HG03039 (cell line): ENCODE results near the gene SV2B.
"Not testable (repeated sequence)": the region's sequence is repeated elsewhere in the genome, so short reads cannot be mapped to it uniquely, and the experiment has no call there.

Experiments used
- ATAC-seq: cut with Tn5 transposase; IDR thresholded peaks from one replicate; pipeline ENCODE4 v1.9.1; 2021; ENCODE audit warnings: mild to moderate bottlenecking, moderate library complexity; ENCODE audit not compliant: unreplicated experiment

The SV2B gene

DNA sequence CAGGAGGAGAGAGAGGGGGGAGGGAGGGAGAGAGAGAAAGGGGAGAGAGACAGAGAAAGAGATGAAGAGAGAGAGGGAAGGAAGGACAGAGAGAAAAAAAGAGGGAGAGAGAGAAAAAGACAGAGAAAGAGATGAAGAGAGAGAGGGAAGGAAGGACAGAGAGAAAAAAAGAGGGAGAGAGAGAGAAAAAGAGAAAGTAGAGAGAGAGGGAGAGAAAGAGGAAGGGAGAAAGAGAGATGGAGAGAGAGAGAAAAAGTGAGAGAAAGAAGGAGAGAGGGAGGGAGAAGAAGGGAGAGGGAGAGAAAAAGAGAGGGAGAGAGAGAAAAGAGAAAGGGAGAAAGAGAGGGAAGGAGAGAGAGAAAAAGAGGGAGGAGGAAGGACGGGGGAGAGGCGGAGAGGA, 204.2 kb downstream of the SV2B start:
- ATAC-seq, result no peak

DNA sequence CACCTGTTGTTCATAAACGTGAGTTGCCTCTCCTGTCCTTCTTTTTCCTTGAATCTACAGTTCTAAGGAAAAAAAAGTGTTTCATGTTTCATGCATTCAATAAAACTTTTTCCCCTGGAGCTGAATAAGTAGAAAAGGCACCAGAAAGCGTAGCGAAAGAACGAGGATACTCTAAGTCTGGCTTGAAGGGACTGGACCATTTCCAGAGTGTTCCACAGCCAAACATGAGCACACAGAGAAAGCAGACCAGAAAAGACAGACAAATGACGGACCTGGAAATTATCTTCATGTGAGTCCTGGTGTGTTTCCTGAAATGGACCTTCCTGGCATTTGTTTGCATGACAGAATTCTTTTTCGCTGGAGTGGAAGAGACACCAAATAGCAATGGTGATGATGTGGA, 204.7 kb downstream of the SV2B start:
- no peak for ATAC-seq

DNA sequence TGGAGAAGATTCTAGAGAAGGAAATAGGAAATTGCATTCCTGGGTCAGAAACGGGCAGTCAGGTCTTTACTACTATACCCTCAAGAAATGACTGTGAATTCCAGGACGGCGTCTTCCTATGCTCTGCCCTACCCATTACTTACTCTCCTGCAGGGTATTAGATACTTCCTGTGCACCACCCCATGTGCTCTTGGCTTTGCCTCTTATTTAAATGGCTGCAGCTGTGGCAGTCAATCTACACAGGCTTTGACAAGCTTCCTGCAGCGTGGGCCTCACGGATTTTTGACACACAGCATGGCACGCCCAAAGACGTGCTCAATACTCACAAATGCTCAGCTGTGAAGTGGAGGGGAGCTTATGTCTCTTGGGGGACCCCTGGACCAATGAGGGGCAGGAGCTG, 206.1 kb downstream of the SV2B start:
- ATAC-seq, result no peak

DNA sequence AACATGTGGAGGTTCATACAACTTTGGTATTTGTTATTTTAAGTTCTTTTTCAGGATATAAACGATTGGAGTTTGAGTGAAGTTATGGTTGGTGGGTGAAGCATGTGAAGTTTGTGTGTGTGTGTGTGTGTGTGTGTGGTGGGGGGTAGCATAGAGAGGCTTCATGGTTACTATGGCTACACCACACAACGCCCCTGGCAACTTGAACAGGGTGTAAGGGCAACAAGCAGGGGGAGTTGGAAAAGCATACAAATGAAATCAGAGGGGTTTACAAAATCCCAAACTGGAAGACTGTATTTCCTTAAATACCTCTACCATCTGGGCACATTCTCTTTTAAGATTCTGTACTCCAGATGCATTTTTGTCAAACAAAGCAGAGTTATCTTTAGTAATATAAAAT, 207.5 kb downstream of the SV2B start:
- ATAC-seq, result no peak

DNA sequence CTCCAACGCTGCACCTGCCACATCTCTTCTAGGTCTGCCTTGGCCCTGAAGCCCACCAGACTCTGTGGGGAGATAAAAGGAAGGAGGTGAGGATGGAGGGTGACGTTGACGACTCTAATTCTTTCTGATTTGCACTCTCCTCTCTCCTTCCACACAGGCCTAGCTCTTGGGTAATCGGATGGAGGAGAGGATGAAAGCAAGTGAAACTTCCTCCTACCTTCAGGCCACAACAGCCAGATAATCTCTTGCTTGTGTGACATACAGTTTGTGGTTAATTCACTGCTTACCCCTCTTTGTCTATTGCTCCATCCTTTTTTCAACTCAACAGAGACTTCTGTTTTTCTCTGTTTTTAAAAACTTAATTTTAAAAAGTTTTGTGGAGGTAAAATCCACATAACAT, 208.1 kb downstream of the SV2B start:
- ATAC-seq, result no peak

DNA sequence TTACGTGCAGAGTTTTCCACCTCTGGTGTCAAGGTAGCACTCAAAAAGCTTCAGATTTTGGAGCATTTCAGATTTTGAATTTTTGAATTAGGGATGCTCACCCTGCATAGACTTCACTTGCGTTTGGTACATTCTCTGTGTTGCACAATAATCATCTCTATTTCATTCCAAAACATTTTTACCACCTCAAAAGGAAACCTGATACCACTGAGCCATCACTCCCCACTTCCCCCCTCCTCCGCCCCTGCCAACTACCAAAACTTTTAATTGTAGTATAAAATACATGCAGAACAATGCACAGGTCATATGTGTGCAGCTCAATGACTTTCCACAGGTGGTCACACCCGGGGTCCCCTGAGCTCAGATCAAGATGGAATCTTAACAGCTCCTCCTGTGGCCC, 208.8 kb downstream of the SV2B start:
- no peak for ATAC-seq

DNA sequence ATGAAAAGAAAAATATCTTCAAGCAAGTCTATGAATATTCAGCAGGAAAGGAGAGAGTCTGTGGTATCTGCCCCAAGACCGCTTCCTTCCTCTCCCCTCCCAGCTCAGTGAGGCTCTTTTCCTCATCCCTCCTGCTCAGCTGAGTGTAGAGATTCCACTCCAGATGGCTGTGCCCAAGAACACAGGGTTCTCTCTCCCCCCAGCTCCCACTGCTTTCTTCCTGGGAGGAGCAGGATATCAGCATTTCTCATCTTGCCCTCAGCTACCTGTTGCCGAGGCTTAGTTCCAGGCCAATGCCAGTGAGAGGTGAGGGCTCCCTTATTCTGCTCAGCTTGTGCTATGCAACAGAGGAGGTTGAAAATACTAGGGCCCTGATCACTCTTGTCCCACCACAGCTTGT, 211.9 kb downstream of the SV2B start:
- ATAC-seq, result no peak

DNA sequence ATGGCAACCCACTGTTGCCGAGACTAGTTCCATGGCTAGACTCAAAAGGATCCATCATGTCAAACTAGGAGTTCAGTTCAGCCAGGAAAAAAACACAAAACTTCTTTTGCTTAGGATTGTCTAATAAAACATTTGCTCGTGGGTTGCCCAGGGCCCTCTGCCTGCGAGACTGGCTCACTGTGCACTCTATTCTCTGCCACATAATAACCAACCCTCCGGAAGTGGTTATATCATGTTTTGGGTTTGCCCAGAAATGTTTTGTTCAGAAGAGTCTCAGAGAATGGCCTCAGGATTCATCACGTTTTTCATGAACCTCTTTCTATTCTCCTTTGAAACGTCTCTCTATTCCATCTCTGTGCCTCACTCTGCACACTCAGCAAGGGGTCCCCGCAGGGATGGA, 216.1 kb downstream of the SV2B start:
- ATAC-seq, result no peak

DNA sequence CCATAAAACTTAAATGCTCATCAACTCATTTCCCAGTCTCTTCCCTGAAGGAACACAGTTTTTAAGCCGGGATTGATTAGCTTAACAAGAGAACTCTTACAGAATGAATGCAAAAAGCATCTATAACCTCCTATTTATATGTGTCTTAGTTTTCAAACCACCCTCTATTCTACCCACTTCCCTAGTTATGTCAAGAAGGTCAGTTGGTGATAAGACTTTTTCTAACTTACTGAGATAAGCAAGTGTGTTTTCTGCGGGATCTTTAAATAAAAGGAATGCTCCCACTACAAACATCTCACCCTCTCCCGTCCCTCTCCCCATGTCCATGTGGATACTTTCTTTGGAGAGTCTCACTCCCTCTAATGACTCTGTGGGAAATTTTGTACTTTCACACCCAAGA, 218.5 kb downstream of the SV2B start:
- ATAC-seq, result no peak

DNA sequence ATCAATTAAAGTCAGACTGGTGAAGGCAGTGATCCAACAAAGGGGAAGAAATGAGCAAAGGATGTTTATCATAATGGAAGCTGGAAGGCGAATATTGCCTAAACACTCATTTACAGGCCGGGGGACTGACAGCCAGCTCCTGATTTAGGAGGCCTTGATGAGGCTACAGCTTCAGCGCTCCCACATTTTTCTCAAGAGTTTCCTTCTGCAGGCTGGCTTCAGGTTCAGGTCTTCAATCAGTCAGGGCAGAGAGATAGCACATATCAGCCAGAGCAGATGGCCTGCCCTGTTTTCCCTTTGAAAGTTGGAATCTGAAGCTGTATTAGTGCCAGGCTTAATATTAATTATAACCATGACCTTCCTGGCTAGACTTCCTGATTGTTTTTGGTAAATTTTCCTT, 218.9 kb downstream of the SV2B start:
- ATAC-seq, result no peak

DNA sequence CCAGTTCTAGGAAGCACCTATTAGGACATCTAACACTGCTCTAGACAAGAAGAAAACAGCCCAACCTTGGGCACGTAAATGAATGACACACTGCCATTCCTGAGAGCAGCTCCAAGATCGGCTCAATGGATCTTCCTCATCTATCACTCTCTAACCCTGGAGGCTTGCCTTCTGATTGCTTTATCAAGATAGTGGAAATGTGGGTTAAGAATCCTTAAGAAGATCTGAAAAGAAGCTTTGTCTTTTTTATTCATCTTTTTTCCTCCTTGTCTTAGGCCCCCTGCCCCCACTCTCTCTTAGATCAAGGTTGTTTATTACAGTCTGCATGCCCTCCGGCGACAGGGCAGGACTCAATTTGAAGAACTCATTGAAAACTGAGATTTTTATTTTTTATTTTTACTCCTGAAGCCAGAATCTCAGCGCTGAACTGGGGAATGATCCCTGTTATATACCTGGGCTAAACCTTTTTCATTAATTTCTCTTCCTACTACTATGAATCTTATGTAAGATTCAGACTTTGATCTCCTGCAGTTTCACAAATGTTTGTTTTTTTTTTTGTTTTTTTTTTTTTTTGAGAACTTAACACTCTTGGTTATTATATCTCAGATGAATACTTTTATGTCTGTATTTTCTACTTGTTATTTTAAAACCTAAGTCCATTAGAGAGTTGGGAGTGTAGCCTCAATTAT, 219.5 kb downstream of the SV2B start:
- ATAC-seq, result no peak

DNA sequence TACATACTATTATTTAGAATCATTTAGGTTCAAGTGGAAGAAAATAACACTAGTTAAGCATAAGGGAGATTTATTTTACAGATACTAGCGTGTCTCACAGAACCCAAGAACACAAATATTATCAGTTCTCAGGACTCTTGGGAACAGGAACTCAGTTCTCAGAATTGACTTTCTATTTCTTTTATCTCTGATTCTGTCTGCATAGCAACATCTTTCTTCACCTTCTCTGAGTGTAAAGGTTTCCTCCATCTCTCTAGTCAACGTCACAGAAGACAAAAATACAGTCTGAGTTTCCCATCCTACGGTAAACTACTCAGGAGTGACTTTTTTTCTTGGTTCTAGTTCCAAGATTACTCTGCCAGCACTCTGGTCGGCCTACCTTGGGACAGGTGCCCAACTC, 220.0 kb downstream of the SV2B start:
- ATAC-seq, result no peak

DNA sequence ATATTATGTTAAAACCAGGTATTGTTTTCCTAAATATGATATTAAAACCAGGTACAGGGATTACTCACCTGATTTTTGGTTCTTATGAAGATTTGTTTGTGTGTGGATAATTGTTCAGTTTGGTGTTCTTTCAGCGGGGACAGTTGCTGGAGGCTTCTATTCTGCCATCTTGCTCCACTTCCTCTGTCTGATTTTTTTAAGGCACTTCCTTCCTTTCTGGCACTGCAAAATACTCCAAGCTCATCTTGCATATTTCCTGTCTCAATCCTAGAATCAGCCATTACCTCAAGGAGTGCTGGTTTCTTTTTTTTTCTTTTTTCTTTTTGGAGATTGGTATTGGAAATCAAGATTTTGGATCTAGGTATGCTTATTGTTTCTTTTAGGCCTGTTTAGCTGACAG, 229.9 kb downstream of the SV2B start:
- no peak for ATAC-seq

DNA sequence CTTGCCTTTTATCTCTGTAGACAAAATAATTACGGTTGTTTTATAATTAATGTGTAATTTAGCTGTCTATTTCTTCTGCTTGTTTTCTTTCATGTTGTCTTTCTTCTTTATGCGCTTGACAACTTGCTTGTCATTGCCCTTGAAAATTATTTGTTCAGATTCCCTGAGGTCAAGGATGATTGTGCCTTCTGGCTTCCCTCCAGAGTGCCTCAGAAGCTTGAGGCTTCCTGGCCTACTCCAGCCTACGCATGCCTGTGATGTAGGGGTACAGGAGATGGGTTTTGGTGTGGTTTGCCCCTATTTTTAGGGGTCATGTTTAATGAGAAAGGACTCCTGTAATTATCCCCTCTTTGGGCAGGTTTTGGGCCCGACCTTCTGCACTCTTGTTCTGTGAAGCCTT, 231.5 kb downstream of the SV2B start:
- no peak for ATAC-seq

DNA sequence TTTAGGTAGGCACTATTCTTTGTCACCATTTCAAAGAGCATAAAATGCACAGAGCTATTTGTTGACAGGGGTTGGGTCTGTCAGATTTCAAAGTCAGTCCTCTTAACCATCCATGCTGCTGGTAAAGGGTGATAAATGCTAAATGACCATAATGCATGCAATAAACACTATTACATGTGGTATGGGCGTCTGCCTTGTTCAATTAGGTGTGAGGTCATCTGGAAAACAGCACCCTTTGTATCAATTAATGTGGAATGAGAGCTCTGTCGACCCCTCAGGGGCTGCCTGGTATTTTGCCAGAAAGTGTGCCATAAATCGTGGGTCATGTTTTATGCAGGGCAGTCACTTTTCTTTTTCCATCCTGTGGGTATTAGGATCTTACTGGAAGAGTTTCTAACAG, 235.6 kb downstream of the SV2B start:
- no peak for ATAC-seq

DNA sequence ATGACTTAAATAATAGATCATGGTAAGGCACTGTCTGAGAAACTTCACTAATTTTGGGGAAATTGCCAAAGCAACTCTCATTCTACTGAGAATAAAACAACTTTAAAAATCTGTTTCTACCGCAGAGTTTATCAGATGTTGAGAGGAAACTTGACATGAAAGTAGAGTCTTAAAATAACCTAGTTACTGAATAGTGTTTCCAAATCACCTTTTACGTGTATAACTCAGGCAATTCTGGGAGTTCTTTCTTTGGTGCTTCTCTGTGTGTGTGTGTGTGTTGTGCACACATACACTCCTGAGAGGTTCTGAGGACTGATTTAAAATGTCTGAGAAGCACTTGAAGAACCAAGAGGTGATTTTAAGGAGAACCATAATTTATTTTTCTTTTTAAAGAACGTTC, 236.6 kb downstream of the SV2B start:
- no peak for ATAC-seq

DNA sequence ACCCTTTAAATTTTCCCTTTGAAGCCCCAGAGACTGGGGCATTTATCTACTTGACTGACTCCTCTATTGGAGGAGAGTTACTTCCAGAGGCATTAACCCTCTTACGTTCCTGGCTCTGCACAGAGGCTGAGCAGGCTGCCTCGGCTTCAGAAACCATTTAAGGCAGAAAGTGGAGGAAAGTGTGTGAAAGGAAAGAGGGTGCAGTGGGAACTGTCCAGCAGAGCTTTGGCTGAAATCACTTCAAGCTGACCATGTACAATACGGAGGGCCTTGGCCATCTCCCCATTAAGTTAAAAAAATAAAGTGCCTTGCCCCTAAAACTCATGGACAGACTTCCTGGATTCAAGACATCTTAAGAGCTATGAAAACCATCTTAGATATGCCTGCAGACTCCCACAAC, 238.7 kb downstream of the SV2B start:
- ATAC-seq, result no peak

DNA sequence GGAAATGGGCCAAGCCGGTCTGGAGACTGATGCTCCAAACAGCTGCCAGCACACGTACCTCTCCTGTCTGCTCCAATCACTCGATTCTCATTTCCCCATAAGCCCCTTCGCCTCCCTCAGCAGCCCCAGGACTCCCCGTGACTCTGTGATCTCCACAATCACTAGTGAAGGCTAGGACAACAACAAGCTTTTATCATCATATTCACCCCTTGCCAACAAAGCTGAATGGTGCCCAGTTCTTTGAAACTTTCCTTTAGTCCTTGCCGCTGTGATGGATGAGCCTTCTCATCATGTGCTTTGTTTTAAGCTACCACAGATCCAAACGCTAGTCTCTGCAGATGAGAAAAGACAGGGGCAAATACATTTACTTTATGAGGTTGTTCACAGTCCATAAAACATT, 242.0 kb downstream of the SV2B start:
- no peak for ATAC-seq

DNA sequence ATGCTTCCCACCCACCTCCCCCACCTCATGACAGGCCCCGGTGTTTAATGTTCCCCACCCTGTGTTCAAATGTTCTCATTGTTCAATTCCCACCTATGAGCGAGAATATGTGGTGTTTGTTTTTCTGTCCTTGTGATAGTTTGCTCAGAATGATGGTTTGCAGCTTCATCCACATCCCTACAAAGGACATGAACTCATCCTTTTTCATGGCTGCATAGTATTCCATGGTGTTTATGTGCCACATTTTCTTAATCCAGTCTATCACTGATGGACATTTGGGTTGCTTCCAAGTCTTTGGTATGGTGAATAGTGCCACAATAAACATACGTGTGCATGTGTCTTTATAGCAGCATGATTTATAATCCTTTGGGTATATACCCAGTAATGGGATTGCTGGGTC, 244.9 kb downstream of the SV2B start:
- not testable (repeated sequence) for ATAC-seq

DNA sequence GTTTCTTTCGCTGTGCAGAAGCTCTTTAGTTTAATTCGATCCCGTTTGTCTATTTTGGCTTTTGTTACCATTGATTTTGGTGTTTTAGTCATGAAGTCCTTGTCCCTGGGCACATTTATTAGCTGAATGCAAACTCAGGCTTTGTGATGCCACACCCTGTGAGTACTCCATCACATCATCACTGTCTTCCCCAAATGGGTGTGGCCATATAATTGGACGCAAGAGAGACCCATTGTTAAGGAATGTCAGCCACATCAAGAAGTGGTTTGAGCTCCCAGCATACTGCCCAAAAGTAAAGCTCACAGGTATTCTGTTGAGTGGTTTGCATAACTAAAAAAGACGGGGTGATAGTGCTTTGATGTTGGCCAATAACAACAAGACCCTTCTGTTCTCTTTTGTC, 245.7 kb downstream of the SV2B start:
- no peak for ATAC-seq

DNA sequence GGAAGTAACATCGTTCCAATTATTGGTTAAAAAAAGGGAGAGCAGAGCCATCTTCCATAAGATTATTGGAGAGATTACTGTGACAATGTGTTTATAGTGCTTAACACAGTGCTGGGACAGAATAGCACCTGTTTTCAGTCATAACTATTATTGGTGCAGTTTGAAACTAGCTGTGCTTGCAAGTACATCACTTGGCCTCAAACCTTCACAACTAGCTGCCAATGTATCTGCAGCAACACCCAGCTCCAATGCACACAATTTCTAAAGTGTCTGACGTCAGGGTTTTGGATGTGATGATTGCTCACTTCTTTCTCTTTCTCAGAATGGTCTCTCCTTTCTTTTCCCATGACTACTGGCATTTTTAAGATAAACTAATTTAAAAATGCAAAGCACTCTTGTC, 246.2 kb downstream of the SV2B start:
- ATAC-seq, result no peak

DNA sequence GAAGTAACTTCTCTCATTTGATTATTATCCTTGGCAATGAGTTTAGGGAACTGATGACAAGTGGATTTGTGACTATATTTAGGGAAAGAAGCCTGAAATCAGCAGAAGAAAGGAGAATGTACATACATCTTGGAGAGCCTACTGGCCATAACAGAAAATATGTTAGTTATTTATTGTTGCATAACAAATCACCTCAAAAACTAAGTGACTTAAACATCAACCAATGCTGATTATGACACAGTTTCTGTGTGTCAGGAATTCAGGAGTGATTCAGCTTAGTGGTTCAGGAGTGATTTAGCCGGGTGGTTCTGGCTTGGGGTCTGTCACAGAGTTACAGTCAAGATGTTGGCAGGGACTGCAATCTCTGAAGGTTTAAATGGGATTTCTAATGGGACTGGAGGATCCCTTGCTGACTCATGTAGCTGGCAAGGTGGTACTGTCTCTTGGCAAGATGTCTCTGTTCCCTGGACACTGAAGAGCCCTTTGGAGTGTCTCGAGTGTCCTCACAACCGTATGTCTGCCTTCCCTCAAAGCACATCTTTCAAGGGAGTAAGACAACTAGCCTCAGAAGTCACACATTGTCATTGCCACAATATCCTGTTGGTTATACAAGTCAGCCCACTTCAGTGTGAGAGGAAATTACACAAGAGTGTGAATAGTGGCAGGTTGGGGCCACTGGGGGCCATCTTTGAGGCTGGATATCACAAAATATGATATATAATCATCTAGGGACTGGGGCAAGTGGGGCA, 248.9 kb downstream of the SV2B start:
- no peak for ATAC-seq
